A549 (cell line): ENCODE data around the gene RELN. TPM values are rescaled to one million over a fixed set of nuclear protein-coding genes. Genes with fewer than 3 reads are reported as not detected.

Experiments used
- ATAC-seq, 2 experiments: fragments of 200-7000 bp in 1 of 2; fragments of >200 bp in 1 of 2; cut with Nextera tagmentation in 1 of 2; cut with Tn5 transposase in 1 of 2; 3 replicates each; pipeline versions ENCODE4 v1.8.0 to v1.9.1; 2018 to 2020; ENCODE audit warnings: mild to moderate bottlenecking in 1 of 2, moderate library complexity in 1 of 2
- CTCF ChIA-PET: fragments of 300-600 bp; sonication (Branson Sonifier 250); formaldehyde crosslinking; extraction: SDS; loops from one replicate; lab custom pipeline; 2021; ENCODE audit warnings: antibody characterized with exemption, inconsistent platforms; lab: Yijun Ruan, JAX
- POLR2A ChIA-PET: fragments of 350-600 bp; formaldehyde crosslinking; extraction: SDS; loops from one replicate; lab custom pipeline; 2021; ENCODE audit warnings: antibody characterized with exemption, inconsistent platforms; lab: Yijun Ruan, JAX
- DNase-seq, 2 experiments: peaks; one replicate each; pipeline versions ENCODE4 v3.0.0 to v3.0.0-alpha.2; 2011 to 2016; ENCODE audit warnings: low read depth in 1 of 2, low spot score in 1 of 2
- FAIRE-seq: peaks from 2 replicates; lab custom pipeline; 2011; peaks lifted over from hg19 to GRCh38; lab: Jason Lieb, UNC
- H3K27ac ChIP-seq, 2 experiments: fragments of >200 bp; sonication (Bioruptor Twin); formaldehyde crosslinking; 3 replicates each; pipeline ENCODE4 v1.5.1; 2016 to 2017
- H3K4me1 ChIP-seq: fragments of >200 bp; sonication (Bioruptor Twin); formaldehyde crosslinking; 3 replicates; pipeline ENCODE4 v1.6.1; 2016
- H3K4me2 ChIP-seq: fragments of >200 bp; sonication (Bioruptor Twin); formaldehyde crosslinking; 3 replicates; pipeline ENCODE4 v1.6.1; 2016
- H3K4me3 ChIP-seq: fragments of >200 bp; sonication (Bioruptor Twin); formaldehyde crosslinking; 3 replicates; pipeline ENCODE4 v1.5.1; 2016
- H3K9me3 ChIP-seq: fragments of >200 bp; sonication (Bioruptor Twin); formaldehyde crosslinking; 3 replicates; pipeline ENCODE4 v1.6.1; 2016
- CBX8 ChIP-seq: fragments of 200-600 bp; sonication (generic); IDR thresholded peaks from 2 replicates; pipeline ENCODE4 v1.6.1; 2016
- CEBPB ChIP-seq, 2 experiments: fragments of >200 bp in 1 of 2; sonication (Bioruptor Twin) in 1 of 2; formaldehyde crosslinking in 1 of 2; IDR thresholded peaks; 2 replicates each; pipeline ENCODE4 v1.6.1; 2012 to 2016
- CHD2 ChIP-seq: fragments of 150-350 bp; IDR thresholded peaks from 2 replicates; pipeline ENCODE4 v1.6.1; 2014; ENCODE audit warnings: low read length; ENCODE audit not compliant: partially characterized antibody
- CHD4 ChIP-seq: fragments of 200-600 bp; sonication (generic); IDR thresholded peaks from 2 replicates; pipeline ENCODE4 v1.6.1; 2016; ENCODE audit warnings: antibody characterized with exemption, mild to moderate bottlenecking, borderline replicate concordance
- HOXA7 ChIP-seq: fragments of 250-450 bp; sonication (Bioruptor Pico); IDR thresholded peaks from 2 replicates; pipeline ENCODE4 v1.5.0; 2020; ENCODE audit warnings: mild to moderate bottlenecking, moderate library complexity
- HOXB13 ChIP-seq: fragments of 250-450 bp; sonication (Bioruptor Pico); IDR thresholded peaks from 2 replicates; pipeline ENCODE4 v1.5.0; 2020; ENCODE audit warnings: low read depth, mild to moderate bottlenecking, moderate library complexity
- JUN ChIP-seq, 2 experiments: fragments of >200 bp; sonication (Bioruptor Twin); formaldehyde crosslinking; IDR thresholded peaks; 2 replicates in 1 of 2; 3 replicates in 1 of 2; pipeline ENCODE4 v1.6.1; 2016 to 2017
- KDM5A ChIP-seq: fragments of 200-600 bp; sonication (generic); IDR thresholded peaks from 2 replicates; pipeline ENCODE4 v1.6.1; 2016; ENCODE audit warnings: antibody characterized with exemption, mild to moderate bottlenecking
- MAZ ChIP-seq: fragments of 150-350 bp; IDR thresholded peaks from 2 replicates; pipeline ENCODE4 v1.6.1; 2014; ENCODE audit warnings: antibody characterized with exemption, low read depth, low read length, borderline replicate concordance
- MYC ChIP-seq: IDR thresholded peaks from 2 replicates; pipeline ENCODE4 v1.6.1; 2012; ENCODE audit warnings: mild to moderate bottlenecking, inconsistent platforms, low read length, improper control_type of control experiment, borderline replicate concordance
- NFE2L2 ChIP-seq: fragments of 150-350 bp; conservative IDR thresholded peaks from 2 replicates; pipeline ENCODE4 v1.6.1; 2014; ENCODE audit warnings: low read length
- NR3C1 ChIP-seq: fragments of >200 bp; sonication (Bioruptor Twin); formaldehyde crosslinking; IDR thresholded peaks from 3 replicates; pipeline ENCODE4 v1.6.1; 2017
- PHF8 ChIP-seq: fragments of 200-600 bp; sonication (generic); IDR thresholded peaks from 2 replicates; pipeline ENCODE4 v1.6.1; 2016; ENCODE audit warnings: low read depth, mild to moderate bottlenecking, antibody characterized with exemption, moderate library complexity, borderline replicate concordance
- POLR2A ChIP-seq: IDR thresholded peaks from 2 replicates; pipeline ENCODE4 v1.6.1; 2012; ENCODE audit warnings: mild to moderate bottlenecking, low read length
- RAD21 ChIP-seq, 2 experiments: fragments of >200 bp in 1 of 2; sonication (Bioruptor Twin) in 1 of 2; formaldehyde crosslinking in 1 of 2; IDR thresholded peaks in 1 of 2; conservative IDR thresholded peaks in 1 of 2; 2 replicates in 1 of 2; 3 replicates in 1 of 2; pipeline ENCODE4 v1.6.1; 2012 to 2018; ENCODE audit warnings: inconsistent platforms in 1 of 2
- RARB ChIP-seq: fragments of 250-450 bp; sonication (Bioruptor Pico); IDR thresholded peaks from 2 replicates; pipeline ENCODE4 v1.8.0; 2021; ENCODE audit warnings: mild to moderate bottlenecking, moderate library complexity
- RCOR1 ChIP-seq: fragments of 150-350 bp; IDR thresholded peaks from 2 replicates; pipeline ENCODE4 v1.6.1; 2014; ENCODE audit warnings: antibody characterized with exemption, low read length, low read depth
- RFX5 ChIP-seq: fragments of 450-650 bp; IDR thresholded peaks from 2 replicates; pipeline ENCODE4 v1.7.1; 2014; ENCODE audit warnings: antibody characterized with exemption, mild to moderate bottlenecking, moderate library complexity
- RNF2 ChIP-seq: fragments of 200-600 bp; sonication (generic); IDR thresholded peaks from 2 replicates; pipeline ENCODE4 v1.6.1; 2016; ENCODE audit warnings: low read depth, mild to moderate bottlenecking, antibody characterized with exemption, moderate library complexity, borderline replicate concordance
- SMC3 ChIP-seq: fragments of >200 bp; sonication (Bioruptor Twin); formaldehyde crosslinking; IDR thresholded peaks from 3 replicates; pipeline ENCODE4 v1.6.1; 2018; ENCODE audit warnings: inconsistent platforms
- SREBF2 ChIP-seq: fragments of 450-650 bp; IDR thresholded peaks from 2 replicates; pipeline ENCODE4 v1.6.1; 2014; ENCODE audit warnings: mild to moderate bottlenecking, moderate library complexity
- TFCP2L1 ChIP-seq: fragments of 250-450 bp; sonication (Bioruptor Pico); IDR thresholded peaks from 2 replicates; pipeline ENCODE4 v1.5.0; 2021; ENCODE audit warnings: mild to moderate bottlenecking
- ZC3H11A ChIP-seq: fragments of 450-650 bp; IDR thresholded peaks from 2 replicates; pipeline ENCODE4 v1.6.1; 2014; ENCODE audit warnings: antibody characterized with exemption, mild to moderate bottlenecking
- ZFP36 ChIP-seq: fragments of 450-650 bp; IDR thresholded peaks from 2 replicates; pipeline ENCODE4 v1.6.1; 2014; ENCODE audit warnings: borderline replicate concordance; ENCODE audit not compliant: partially characterized antibody
- WGBS: methylation state at CpG from one replicate; pipeline ENCODE4 v1.1.6; 2017; ENCODE audit errors: missing lambda C conversion rate; 5-methylcytosine and 5-hydroxymethylcytosine counted together
- polyA plus RNA-seq, 4 experiments: library from polyadenylated mRNA; depleted of rRNA in 3 of 4; stranded (reverse); fragments of >200 nt; fragmentation: RNase III in 1 of 4; extraction: RNeasy Plus Mini Kit Qiagen cat#74134 plus additional on column Dnase treatment in 1 of 4; gene quantifications; 2 replicates in 3 of 4; 3 replicates in 1 of 4; pipeline ENCODE4 v1.2.3, GENCODE V29; 2011 to 2017
- TF ChIP-seq, protein P1 (sequence below): fragments of 200-600 bp; sonication (generic); IDR thresholded peaks from 2 replicates; pipeline ENCODE4 v1.6.1; 2016; ENCODE audit warnings: antibody characterized with exemption, mild to moderate bottlenecking, moderate library complexity
- TF ChIP-seq, protein P2 (sequence below): fragments of 150-350 bp; IDR thresholded peaks from 2 replicates; pipeline ENCODE4 v1.6.1; 2014; ENCODE audit warnings: low read depth, mild to moderate bottlenecking, low read length
- TF ChIP-seq, protein P3 (sequence below): IDR thresholded peaks from 2 replicates; pipeline ENCODE4 v1.6.1; 2012
- TF ChIP-seq, protein P4 (sequence below): fragments of >200 bp; sonication (Bioruptor Twin); formaldehyde crosslinking; IDR thresholded peaks from 3 replicates; pipeline ENCODE4 v1.6.1; 2016
- TF ChIP-seq, protein P5 (sequence below): fragments of 250-450 bp; sonication (Bioruptor Pico); IDR thresholded peaks from 2 replicates; pipeline ENCODE4 v1.5.0; 2021; ENCODE audit warnings: mild to moderate bottlenecking, moderate library complexity, borderline replicate concordance

The RELN gene
- polyA plus RNA-seq, 2 of the 4 experiments (the other 2 are of a cell fraction): not detected

DNA sequence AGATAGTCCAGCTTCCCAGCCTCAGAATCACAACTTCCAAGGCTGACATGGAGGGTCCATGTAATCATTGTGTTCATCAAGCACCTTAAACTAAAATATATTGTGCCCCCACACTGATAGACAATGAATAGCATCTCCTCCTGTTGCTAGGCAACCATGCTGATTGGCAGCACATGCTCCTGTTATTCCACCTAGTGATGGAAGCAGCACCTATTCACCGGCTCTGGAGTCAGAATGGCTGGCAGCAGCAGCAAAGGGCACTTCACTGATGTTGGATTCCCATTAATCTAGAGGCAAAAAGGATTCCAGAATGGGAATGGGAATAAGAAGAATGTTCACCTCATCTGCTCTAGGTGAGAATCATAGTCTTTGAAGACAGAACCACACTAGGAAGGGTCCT is 55.0 kb downstream of the RELN start:
- FAIRE-seq: no peak
- no peak overlapping the region for H3K27ac ChIP-seq
- CTCF ChIA-PET: no interaction called here
- TF ChIP-seq HOXB13: no peak
- no peak for TF ChIP-seq JUN (IDR thresholded peaks at IDR 0.05)
- no peak for TF ChIP-seq CHD4
- TF ChIP-seq CHD2: no peak
- no peak for TF ChIP-seq SREBF2
- no peak for TF ChIP-seq POLR2A
- no peak for TF ChIP-seq SMC3
- no peak for TF ChIP-seq NR3C1
- TF ChIP-seq PHF8: no peak
- TF ChIP-seq RCOR1: no peak
- TF ChIP-seq, protein P1, sequence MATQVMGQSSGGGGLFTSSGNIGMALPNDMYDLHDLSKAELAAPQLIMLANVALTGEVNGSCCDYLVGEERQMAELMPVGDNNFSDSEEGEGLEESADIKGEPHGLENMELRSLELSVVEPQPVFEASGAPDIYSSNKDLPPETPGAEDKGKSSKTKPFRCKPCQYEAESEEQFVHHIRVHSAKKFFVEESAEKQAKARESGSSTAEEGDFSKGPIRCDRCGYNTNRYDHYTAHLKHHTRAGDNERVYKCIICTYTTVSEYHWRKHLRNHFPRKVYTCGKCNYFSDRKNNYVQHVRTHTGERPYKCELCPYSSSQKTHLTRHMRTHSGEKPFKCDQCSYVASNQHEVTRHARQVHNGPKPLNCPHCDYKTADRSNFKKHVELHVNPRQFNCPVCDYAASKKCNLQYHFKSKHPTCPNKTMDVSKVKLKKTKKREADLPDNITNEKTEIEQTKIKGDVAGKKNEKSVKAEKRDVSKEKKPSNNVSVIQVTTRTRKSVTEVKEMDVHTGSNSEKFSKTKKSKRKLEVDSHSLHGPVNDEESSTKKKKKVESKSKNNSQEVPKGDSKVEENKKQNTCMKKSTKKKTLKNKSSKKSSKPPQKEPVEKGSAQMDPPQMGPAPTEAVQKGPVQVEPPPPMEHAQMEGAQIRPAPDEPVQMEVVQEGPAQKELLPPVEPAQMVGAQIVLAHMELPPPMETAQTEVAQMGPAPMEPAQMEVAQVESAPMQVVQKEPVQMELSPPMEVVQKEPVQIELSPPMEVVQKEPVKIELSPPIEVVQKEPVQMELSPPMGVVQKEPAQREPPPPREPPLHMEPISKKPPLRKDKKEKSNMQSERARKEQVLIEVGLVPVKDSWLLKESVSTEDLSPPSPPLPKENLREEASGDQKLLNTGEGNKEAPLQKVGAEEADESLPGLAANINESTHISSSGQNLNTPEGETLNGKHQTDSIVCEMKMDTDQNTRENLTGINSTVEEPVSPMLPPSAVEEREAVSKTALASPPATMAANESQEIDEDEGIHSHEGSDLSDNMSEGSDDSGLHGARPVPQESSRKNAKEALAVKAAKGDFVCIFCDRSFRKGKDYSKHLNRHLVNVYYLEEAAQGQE: no peak
- TF ChIP-seq HOXA7 (CRISPR knock-in tag): no peak
- TF ChIP-seq, all 56 proteins: peak for 0
- Histone ChIP-seq H3K4me3 (no peak overlapping the region), H3K4me1 (no peaks in the 10 kb centered on the region), H3K4me2 (no peak overlapping the region), H3K9me3 (no peaks in the 10 kb centered on the region)
- ATAC-seq (no peak), DNase-seq (no peak)
- 0% methylated on average over 1 of the region's 1 CpG for WGBS
- POLR2A ChIA-PET: no interaction called here

DNA sequence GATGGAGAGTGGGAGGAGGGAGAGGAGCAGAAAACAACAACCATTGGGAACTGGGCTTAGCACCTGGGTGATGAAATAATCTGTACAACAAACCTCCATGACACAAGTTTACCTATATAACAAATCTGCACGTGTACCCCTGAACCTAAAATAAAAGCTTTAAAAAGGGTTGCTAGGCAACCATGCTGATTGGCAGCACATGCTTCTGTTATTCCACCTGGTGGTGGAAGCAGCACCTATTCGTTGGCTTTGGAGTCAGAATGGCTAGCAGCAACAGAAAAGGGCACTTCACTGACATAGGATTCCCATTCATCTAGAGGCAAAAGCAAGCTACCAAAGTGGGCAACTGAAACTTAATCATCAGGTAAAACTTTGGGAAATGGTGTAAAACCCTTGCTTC is 57.1 kb downstream of the RELN start:
- ATAC-seq: no peak
- POLR2A ChIA-PET: no interaction called here

More for the DNA sequence above, 57.1 kb downstream of the RELN start:
- Histone ChIP-seq H3K9me3 (no peaks in the 10 kb centered on the region), H3K4me2 (no peak overlapping the region), H3K27ac (no peak overlapping the region), H3K4me1 (no peaks in the 10 kb centered on the region), H3K4me3 (no peak overlapping the region)
- WGBS: 0% methylated on average over 2 of the region's 2 CpGs
- CTCF ChIA-PET: interaction anchor here (1.3 kb wide), 1 partner anchor 65 kb away, joined by 3 read pairs; no protein-coding TSS in a partner anchor
- DNase-seq: no peak
- TF ChIP-seq CHD2: no peak
- TF ChIP-seq CBX8: no peak
- no peak for TF ChIP-seq KDM5A
- no peak for TF ChIP-seq CEBPB (IDR thresholded peaks at IDR 0.05)
- no peak for TF ChIP-seq RARB (CRISPR knock-in tag)
- TF ChIP-seq MAZ: no peak
- TF ChIP-seq NFE2L2: no peak
- TF ChIP-seq, protein P2, sequence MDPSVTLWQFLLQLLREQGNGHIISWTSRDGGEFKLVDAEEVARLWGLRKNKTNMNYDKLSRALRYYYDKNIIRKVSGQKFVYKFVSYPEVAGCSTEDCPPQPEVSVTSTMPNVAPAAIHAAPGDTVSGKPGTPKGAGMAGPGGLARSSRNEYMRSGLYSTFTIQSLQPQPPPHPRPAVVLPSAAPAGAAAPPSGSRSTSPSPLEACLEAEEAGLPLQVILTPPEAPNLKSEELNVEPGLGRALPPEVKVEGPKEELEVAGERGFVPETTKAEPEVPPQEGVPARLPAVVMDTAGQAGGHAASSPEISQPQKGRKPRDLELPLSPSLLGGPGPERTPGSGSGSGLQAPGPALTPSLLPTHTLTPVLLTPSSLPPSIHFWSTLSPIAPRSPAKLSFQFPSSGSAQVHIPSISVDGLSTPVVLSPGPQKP: no peak
- no peak for TF ChIP-seq TFCP2L1 (CRISPR knock-in tag)
- no peak for TF ChIP-seq MYC
- TF ChIP-seq, protein P3, sequence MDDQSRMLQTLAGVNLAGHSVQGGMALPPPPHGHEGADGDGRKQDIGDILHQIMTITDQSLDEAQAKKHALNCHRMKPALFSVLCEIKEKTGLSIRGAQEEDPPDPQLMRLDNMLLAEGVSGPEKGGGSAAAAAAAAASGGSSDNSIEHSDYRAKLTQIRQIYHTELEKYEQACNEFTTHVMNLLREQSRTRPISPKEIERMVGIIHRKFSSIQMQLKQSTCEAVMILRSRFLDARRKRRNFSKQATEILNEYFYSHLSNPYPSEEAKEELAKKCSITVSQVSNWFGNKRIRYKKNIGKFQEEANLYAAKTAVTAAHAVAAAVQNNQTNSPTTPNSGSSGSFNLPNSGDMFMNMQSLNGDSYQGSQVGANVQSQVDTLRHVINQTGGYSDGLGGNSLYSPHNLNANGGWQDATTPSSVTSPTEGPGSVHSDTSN: no peak
- TF ChIP-seq, protein P4, sequence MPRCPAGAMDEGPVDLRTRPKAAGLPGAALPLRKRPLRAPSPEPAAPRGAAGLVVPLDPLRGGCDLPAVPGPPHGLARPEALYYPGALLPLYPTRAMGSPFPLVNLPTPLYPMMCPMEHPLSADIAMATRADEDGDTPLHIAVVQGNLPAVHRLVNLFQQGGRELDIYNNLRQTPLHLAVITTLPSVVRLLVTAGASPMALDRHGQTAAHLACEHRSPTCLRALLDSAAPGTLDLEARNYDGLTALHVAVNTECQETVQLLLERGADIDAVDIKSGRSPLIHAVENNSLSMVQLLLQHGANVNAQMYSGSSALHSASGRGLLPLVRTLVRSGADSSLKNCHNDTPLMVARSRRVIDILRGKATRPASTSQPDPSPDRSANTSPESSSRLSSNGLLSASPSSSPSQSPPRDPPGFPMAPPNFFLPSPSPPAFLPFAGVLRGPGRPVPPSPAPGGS: no peak
- TF ChIP-seq RFX5: no peak
- TF ChIP-seq, protein P5, sequence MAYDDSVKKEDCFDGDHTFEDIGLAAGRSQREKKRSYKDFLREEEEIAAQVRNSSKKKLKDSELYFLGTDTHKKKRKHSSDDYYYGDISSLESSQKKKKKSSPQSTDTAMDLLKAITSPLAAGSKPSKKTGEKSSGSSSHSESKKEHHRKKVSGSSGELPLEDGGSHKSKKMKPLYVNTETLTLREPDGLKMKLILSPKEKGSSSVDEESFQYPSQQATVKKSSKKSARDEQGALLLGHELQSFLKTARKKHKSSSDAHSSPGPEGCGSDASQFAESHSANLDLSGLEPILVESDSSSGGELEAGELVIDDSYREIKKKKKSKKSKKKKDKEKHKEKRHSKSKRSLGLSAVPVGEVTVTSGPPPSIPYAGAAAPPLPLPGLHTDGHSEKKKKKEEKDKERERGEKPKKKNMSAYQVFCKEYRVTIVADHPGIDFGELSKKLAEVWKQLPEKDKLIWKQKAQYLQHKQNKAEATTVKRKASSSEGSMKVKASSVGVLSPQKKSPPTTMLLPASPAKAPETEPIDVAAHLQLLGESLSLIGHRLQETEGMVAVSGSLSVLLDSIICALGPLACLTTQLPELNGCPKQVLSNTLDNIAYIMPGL (CRISPR knock-in tag): no peak
- no peak for TF ChIP-seq SMC3
- TF ChIP-seq CHD4: no peak
- TF ChIP-seq RNF2: no peak
- no peak for TF ChIP-seq RAD21 (conservative IDR thresholded peaks at IDR 0.05 in 1 of 2, IDR thresholded peaks at IDR 0.05 in 1 of 2)
- no peak for TF ChIP-seq ZC3H11A
- TF ChIP-seq ZFP36: no peak
- no peak for FAIRE-seq
